ENCODE results near the gene CACNA1F.

GRCh38 chrX:49184294-49185281, 48.6 kb downstream of the CACNA1F start:
- no peak for TF ChIP-seq EZH2phosphoT487 (IDR thresholded peaks at IDR 0.05; ENCODE audit: insufficient read depth, low read depth)
- TF ChIP-seq EZH2 (IDR thresholded peaks at IDR 0.05; ENCODE audit: insufficient read depth, poor library complexity, severe bottlenecking): no peak

All from GM23248 (cell line).